Right lobe of liver (tissue), 6 donors: ENCODE data around the gene ENTPD2. TPM values are rescaled to one million over a fixed set of nuclear protein-coding genes. Genes with fewer than 3 reads are reported as not detected.

Experiments used
- ATAC-seq, 4 donors: fragments of 200-7000 bp; cut with Tn5 transposase; one replicate each; pipeline ENCODE4 v1.9.1; 2020; ENCODE audit warnings: mild to moderate bottlenecking in 4 of 4, moderate library complexity in 4 of 4
- DNase-seq, 3 donors: peaks; one replicate each; pipeline ENCODE4 v3.0.0-alpha.2; 2020
- H3K27ac ChIP-seq, 3 donors: fragments of 200-600 bp; one replicate each; pipeline ENCODE4 v1.8.0; 2022
- H3K27me3 ChIP-seq, 2 donors: fragments of 200-600 bp; one replicate each; pipeline ENCODE4 v1.8.0; 2022
- H3K36me3 ChIP-seq, 4 donors: fragments of 200-600 bp; sonication (generic) in 1 of 4; one replicate each; pipeline versions ENCODE4 v1.5.1 to v1.8.0; 2017 to 2022; ENCODE audit warnings: control low read depth in 1 of 4
- H3K4me1 ChIP-seq, 4 donors: fragments of 200-600 bp; sonication (generic) in 1 of 4; one replicate each; pipeline versions ENCODE4 v1.5.1 to v1.8.0; 2017 to 2022; ENCODE audit warnings: control low read depth in 1 of 4
- H3K4me3 ChIP-seq, 3 donors: fragments of 200-600 bp; one replicate each; pipeline ENCODE4 v1.8.0; 2022
- H3K9me3 ChIP-seq, 4 donors: fragments of 200-600 bp; sonication (generic) in 1 of 4; one replicate each; pipeline versions ENCODE4 v1.5.1 to v1.8.0; 2017 to 2022; ENCODE audit warnings: control low read depth in 1 of 4
- CTCF ChIP-seq, 4 donors: fragments of 200-600 bp in 3 of 4; fragments of 450-650 bp in 1 of 4; IDR thresholded peaks; one replicate each; pipeline versions ENCODE4 v1.5.1 to v1.8.0; 2016 to 2022; ENCODE audit warnings: antibody characterized with exemption in 4 of 4, mild to moderate bottlenecking in 2 of 4
- POLR2A ChIP-seq: fragments of 450-650 bp; IDR thresholded peaks from one replicate; pipeline ENCODE4 v1.6.1; 2017; ENCODE audit warnings: antibody characterized with exemption, mild to moderate bottlenecking
- WGBS: methylation state at CpG from one replicate; pipeline ENCODE4 v1.1.6; 2018; ENCODE audit warnings: low coverage, low lambda C conversion rate; ENCODE audit not compliant: insufficient coverage; ENCODE audit errors: missing lambda C conversion rate; 5-methylcytosine and 5-hydroxymethylcytosine counted together
- intact Hi-C, 2 donors: fragments of 100-400 bp; cut with DNase I; formaldehyde crosslinking; loops; one replicate each; pipeline versions ENCODE4 v1.11.2 to v1.14.1; 2022
- total RNA-seq, 6 experiments: library from RNA; depleted of rRNA in 2 of 6; stranded (reverse); fragments of >200 nt in 2 of 6; fragmentation: NEBNext Ultra II Directional in 3 of 6; extraction: Animal tissue kit (Norgen Biotek cat#: 25700) in 3 of 6; gene quantifications; one replicate each; pipeline versions ENCODE4 v1.1.0 to v1.2.4, GENCODE V29; 2016 to 2023
- donor health status: DM: no; HTN: yes; CAD: no.
- donor health status: DM: no; HTN: no; CAD: no.
- donor health status: DM: no; HTN: no; CAD: no.
- donor health status: DM: no; HTN: yes; CAD: no.
- donor health status: DM: no; HTN: yes; CAD: no.

The ENTPD2 gene
- total RNA-seq, 6 experiments from 2014 or later: 0.50 to 2.1 (median 0.80) TPM

GRCh38 chr9:137026828-137027227 is 27.0 kb downstream of the ENTPD2 start:
- intact Hi-C loops: no loop called here
- TF ChIP-seq CTCF (IDR thresholded peaks at IDR 0.05) (no peak), POLR2A (no peak)
- peak; percentile 74 to 89 (median 83) for DNase-seq
- Histone ChIP-seq H3K27me3 (no peaks in the 10 kb centered on the region), H3K36me3 (no peaks in the 10 kb centered on the region), H3K27ac (peak overlapping the region; percentile 24 to 73 (median 33)), H3K4me3 (peak overlapping the region; percentile 51 to 57 (median 56)), H3K9me3 (no peaks in the 10 kb centered on the region), H3K4me1 (peaks cover 0 to 61% (median 30%) of the 10 kb centered on the region in 4 donors)
- WGBS: 10% methylated on average over 3 of the region's 4 CpGs
- ATAC-seq: peak in 3 of 4 donors; percentile 0 to 14 (median 10)

DNA sequence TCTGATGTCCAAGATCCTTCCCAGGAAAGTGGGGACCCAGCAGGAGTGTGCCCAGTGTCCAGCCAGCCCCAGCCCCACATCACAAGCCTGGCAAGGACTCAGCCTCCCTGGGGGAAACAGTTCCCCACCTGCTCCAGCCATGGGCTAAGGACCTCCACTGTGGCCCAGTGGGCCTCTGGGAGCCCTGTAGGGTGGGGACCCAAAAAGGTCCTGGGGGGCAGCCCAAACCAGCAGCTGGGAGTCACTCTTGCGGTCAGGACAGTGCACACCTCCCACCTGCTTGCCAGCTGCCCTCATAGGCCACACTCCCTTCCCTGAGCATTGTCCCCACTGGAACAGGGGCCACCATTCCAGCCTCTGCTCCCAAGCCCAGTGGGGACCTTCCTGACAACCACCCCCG is 27.5 kb downstream of the ENTPD2 start:
- ATAC-seq (no peak), DNase-seq (no peak)
- H3K27ac ChIP-seq: peak overlapping the region in 1 of 3 donors; percentile 73
- WGBS: 88% methylated on average over 1 of the region's 2 CpGs
- no peak for TF ChIP-seq CTCF (IDR thresholded peaks at IDR 0.05)
- no peak for TF ChIP-seq POLR2A
- H3K9me3 ChIP-seq: no peaks in the 10 kb centered on the region
- no peaks in the 10 kb centered on the region for H3K27me3 ChIP-seq
- H3K4me1 ChIP-seq: peaks cover 0 to 61% (median 30%) of the 10 kb centered on the region in 4 donors
- H3K36me3 ChIP-seq: no peaks in the 10 kb centered on the region
- intact Hi-C loops: no loop called here
- H3K4me3 ChIP-seq: peak overlapping the region in 1 of 3 donors; percentile 56

DNA sequence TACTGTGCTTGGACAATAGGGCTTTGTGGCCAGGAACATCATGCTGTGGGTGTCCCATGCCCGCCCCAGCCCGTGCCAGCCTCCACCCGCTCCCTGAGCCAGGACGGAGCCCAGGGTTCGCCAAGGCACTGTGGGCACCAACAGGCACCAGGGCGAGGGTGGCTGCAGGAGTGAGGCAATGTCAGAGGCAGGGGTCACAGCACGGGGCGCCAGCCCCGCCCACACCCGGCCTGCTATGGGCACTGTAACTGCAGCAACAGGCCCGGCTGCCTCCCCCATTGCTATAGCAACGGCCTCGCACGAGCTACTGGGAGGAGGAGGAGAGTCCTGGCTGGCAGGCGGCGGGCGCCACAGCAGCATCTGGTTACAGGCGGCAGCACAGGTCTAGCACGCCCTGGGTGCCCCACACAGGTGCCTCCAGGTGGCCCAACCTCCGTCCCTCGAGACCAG is 28.3 kb downstream of the ENTPD2 start:
- Histone ChIP-seq H3K27me3 (no peaks in the 10 kb centered on the region), H3K4me1 (peaks cover 0 to 61% (median 30%) of the 10 kb centered on the region in 4 donors), H3K27ac (peak overlapping the region in 1 of 3 donors; percentile 37), H3K36me3 (peaks cover 0 to 2% (median 0%) of the 10 kb centered on the region in 4 donors), H3K4me3 (no peak overlapping the region), H3K9me3 (no peaks in the 10 kb centered on the region)
- no CpG with 5 or more reads among the region's 21 CpGs for WGBS
- DNase-seq: peak; percentile 90 to 96 (median 95)
- intact Hi-C loops: no loop called here
- peak; percentile 19 to 48 (median 44) for ATAC-seq
- TF ChIP-seq POLR2A: no peak
- TF ChIP-seq CTCF (IDR thresholded peaks at IDR 0.05): peak in 2 of 4 donors; percentile 18 to 27

GRCh38 chr9:137023583-137023991 is 30.3 kb downstream of the ENTPD2 start:
- 100% methylated on average over 1 of the region's 15 CpGs for WGBS
- H3K4me1 ChIP-seq: peaks cover 0 to 52% (median 24%) of the 10 kb centered on the region in 4 donors
- intact Hi-C loops: no loop called here
- TF ChIP-seq CTCF (IDR thresholded peaks at IDR 0.05) (no peak), POLR2A (no peak)
- H3K27me3 ChIP-seq: no peaks in the 10 kb centered on the region
- ATAC-seq (no peak), DNase-seq (no peak)
- H3K9me3 ChIP-seq: no peaks in the 10 kb centered on the region
- no peak overlapping the region for H3K4me3 ChIP-seq
- peaks cover 0 to 2% (median 0%) of the 10 kb centered on the region in 4 donors for H3K36me3 ChIP-seq
- peak overlapping the region in 2 of 3 donors; percentile 2 to 78 for H3K27ac ChIP-seq
